GM06990 (cell line): ENCODE measurements around the gene COL27A1.

Experiments
- DNase-seq: peaks from one replicate; pipeline ENCODE4 v3.0.0-alpha.2; 2011; ENCODE audit not compliant: insufficient read length; ENCODE audit errors: extremely low read depth
- H3K27me3 ChIP-seq: replicated peaks from 2 replicates; pipeline ENCODE4 v1.6.0; 2011; ENCODE audit warnings: low read length; ENCODE audit not compliant: control insufficient read depth, insufficient read depth
- H3K36me3 ChIP-seq: 2 replicates; pipeline ENCODE4 v1.5.1; 2011; ENCODE audit warnings: low read length; ENCODE audit not compliant: control insufficient read depth, insufficient read depth
- H3K4me3 ChIP-seq: replicated peaks from 2 replicates; pipeline ENCODE4 v1.5.1; 2011; ENCODE audit warnings: low read depth, mild to moderate bottlenecking, control low read depth, low read length
- TF ChIP-seq, protein P1 (sequence below): IDR thresholded peaks from 2 replicates; pipeline ENCODE4 v1.5.1; 2011; ENCODE audit warnings: low read length, control low read depth, mild to moderate bottlenecking, inconsistent platforms; ENCODE audit not compliant: insufficient read depth, poor library complexity, severe bottlenecking

COL27A1 gene

DNA sequence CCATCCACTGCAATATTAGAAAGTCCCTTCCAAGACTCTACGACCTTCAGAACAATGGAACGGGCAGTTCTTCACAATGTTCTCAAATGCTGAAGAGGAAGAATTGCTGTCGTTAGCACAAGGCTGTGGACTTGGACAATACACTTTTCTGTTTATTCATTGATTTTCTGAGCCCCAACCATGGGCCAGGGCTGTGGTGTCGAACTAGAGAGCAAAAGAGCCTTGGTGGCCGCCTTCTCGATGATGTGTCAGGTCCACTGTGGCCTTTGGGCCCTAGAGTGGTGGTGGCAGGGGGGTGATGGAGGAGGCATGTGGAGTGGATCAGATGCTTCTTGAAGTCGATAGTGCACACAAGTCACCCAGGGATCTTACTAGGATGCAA lies 37.7 kb upstream of the COL27A1 start:
- no peaks in the 10 kb centered on the region for H3K36me3 ChIP-seq
- H3K27me3 ChIP-seq = peaks cover 2% of the 10 kb centered on the region
- DNase-seq = no peak
- TF ChIP-seq, protein P1, sequence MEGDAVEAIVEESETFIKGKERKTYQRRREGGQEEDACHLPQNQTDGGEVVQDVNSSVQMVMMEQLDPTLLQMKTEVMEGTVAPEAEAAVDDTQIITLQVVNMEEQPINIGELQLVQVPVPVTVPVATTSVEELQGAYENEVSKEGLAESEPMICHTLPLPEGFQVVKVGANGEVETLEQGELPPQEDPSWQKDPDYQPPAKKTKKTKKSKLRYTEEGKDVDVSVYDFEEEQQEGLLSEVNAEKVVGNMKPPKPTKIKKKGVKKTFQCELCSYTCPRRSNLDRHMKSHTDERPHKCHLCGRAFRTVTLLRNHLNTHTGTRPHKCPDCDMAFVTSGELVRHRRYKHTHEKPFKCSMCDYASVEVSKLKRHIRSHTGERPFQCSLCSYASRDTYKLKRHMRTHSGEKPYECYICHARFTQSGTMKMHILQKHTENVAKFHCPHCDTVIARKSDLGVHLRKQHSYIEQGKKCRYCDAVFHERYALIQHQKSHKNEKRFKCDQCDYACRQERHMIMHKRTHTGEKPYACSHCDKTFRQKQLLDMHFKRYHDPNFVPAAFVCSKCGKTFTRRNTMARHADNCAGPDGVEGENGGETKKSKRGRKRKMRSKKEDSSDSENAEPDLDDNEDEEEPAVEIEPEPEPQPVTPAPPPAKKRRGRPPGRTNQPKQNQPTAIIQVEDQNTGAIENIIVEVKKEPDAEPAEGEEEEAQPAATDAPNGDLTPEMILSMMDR = no peak
- no peak overlapping the region for H3K4me3 ChIP-seq

DNA sequence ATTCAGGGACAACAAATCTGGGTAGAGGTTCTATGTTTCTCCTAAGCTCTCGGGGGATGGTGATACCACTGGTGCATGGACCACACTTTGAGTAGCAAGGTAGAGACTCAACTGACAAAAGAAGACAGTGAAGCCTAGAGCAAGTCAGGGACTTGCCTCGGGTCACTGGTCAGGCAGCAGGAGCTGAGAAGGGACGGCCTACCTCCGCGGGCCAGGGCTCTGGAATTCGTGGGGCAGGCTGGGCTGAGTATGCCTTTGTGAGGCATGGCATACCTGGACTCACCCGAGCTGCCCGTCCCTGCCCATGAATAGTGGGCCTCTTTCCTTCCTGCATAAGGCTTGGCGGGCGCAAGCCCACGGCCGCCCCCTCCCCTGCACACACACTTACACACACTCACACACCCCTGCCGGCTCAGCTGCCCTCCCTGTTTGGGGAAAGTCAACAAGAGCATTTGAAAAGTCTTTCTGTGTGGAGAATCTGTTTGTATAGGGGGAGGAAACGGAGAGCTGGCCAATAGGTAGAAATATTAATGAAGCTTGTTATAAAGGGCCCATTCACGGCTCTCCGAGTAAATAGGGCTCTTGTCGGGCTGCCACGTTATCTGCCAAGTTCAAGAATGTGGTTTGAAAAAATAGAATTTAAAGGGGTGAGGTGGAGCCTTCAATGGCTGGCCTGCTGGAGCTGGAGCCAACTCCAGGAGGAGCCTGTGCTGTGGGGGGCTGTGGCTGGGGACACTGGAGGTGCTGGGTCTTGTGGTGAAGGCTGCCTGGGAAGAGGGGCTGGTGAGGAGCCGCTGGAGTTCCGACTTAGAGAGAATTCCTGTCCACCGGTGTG lies 37.1 kb upstream of the COL27A1 start:
- no peak overlapping the region for H3K4me3 ChIP-seq
- H3K36me3 ChIP-seq = no peaks in the 10 kb centered on the region
- no peak for DNase-seq
- H3K27me3 ChIP-seq = peaks cover 2% of the 10 kb centered on the region
- TF ChIP-seq, protein P1 = no peak

DNA sequence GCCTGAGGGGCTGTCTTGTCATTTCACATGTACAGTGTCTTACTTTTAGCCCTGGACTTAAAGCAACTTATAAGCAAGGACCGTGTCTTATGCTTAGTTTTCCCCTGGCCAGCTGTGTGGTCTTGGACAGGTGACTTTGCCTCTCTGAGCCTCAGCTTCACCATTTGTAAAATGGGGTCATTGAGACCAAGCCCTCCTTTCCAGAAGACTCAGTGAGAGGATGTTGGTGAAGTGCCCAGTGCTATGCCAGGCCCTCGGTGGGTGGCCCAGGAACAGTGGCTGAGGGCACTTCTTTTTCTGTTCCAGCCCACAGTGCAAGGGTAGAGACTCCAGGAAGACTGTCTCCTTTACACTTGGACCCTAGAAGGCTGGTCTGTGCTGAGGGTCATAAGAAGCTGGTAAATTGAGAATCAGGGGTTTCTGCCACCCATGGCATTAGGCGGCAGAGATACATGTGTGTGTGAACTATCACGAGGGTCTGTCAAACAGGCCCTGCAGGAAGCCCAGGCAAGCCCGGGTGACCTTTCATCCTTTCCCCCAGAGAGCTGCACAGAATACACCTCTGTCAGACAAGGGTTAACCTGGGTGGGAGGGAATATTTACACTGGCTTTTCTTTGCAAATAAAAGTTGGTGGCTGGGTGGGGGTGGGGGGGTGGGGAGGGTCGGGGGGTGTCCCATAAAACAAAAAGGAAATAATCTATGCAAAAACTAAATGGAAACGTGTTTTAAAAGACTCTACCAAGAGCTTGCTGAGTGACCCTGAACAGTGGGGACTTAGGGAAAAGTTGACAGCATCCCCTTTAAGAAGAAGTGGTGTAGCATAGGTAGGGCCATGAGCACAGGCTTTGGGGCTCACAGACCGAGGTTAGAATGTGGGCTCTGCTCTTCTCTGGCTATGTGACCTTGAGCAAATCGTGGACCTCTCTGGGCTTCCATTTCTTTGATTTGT lies 35.8 kb upstream of the COL27A1 start:
- no peak for DNase-seq
- Histone ChIP-seq H3K27me3 (peaks cover 2% of the 10 kb centered on the region), H3K4me3 (no peak overlapping the region), H3K36me3 (no peaks in the 10 kb centered on the region)
- TF ChIP-seq, protein P1 = no peak

DNA sequence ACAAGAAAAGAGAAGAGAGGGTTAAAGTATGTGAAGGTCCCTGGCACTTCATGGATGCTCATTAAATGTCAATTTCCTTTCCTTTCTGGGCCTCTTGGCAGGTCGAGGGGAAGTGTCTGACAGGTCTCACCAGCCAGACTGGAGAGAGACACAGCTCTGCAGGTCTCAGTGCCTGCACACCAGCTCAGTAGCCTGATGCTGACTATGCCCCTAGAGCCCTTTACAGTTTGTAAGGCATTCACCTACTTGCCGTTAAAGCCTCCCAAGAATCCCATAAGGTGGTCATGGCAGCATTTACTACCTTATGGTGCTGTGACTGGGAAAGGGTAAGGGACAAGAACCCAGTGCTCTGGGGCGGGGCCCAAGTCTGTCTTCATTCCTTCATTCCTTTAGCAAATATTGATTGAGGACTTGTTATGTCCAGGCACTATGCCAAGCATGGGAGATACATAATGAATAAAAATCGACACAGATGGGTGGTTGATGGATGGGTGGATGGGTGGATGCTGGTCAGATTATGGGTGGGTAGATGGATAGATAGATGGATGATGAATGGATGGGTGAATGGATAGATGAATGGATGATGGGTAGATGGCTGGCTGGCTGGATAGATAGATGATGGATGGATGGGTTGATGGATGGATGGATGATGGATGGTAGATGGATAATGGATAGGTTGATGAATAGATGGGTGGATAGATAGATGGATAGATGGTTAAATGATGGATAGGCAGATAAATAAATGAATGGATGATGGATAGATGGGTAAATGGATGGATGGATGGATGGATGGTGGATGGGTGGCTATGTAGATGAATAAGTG lies 34.9 kb upstream of the COL27A1 start:
- no peak overlapping the region for H3K4me3 ChIP-seq
- no peak for DNase-seq

More for the DNA sequence above, 34.9 kb upstream of the COL27A1 start:
- peaks cover 2% of the 10 kb centered on the region for H3K27me3 ChIP-seq
- TF ChIP-seq, protein P1 = no peak
- no peaks in the 10 kb centered on the region for H3K36me3 ChIP-seq
